HG02623 (cell line): Measurements from ENCODE around the gene FARSA.
A peak's percentile ranks its signal among the peaks of the same experiment; 100 is the strongest.
"Not testable (repeated sequence)": the region's sequence is repeated elsewhere in the genome, so short reads cannot be mapped to it uniquely, and the experiment has no call there.

Experiments
- ATAC-seq: cut with Tn5 transposase; IDR thresholded peaks from one replicate; pipeline ENCODE4 v1.9.1; 2021; ENCODE audit warnings: moderate library complexity; ENCODE audit not compliant: unreplicated experiment

Gene FARSA

GRCh38 chr19:12954612-12954962 is 21.1 kb upstream of the FARSA start:
- ATAC-seq, result no peak

DNA sequence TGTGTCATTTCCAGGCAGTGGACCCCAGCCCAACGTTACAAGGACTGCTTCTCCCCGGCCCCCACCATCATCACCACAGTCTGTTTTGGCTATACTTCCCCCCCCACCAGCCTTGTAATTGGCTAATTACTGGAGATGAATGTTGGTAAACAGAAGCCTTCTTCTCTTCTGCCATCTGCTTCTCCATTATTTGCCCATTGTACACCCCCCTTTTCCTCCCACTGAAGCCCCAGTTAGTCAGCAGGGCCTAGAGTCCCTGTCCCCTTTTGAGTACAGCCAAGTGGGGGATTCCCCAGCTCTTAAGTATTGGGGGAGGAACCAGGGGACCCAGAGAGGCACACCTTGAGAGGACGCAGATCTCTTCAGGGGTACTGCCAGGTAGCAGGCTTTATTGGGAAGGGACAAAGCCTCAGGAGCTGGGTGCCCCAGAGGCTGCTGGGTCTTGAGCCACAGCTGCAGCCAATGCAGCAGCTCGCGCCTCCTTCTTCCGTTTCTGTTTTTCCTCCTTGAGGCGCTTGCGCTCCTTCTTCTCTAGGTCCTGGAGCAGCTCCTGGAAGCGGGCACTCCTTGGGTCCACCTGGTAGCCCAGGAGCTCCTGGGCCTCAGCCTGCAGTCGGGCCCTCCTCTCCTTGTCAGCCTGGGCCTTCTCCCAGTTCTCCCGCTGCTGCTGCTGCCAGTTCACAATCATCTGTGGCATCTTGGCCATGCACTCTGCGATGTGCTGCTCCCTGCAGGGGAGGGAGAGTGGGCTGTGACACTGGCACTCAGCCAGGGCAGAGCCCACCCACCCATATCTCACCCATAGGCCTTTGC is 20.5 kb upstream of the FARSA start:
- no peak for ATAC-seq

GRCh38 chr19:12953138-12953798 is 19.8 kb upstream of the FARSA start:
- ATAC-seq, result no peak

GRCh38 chr19:12952488-12953137 is 19.1 kb upstream of the FARSA start:
- ATAC-seq, result no peak

DNA sequence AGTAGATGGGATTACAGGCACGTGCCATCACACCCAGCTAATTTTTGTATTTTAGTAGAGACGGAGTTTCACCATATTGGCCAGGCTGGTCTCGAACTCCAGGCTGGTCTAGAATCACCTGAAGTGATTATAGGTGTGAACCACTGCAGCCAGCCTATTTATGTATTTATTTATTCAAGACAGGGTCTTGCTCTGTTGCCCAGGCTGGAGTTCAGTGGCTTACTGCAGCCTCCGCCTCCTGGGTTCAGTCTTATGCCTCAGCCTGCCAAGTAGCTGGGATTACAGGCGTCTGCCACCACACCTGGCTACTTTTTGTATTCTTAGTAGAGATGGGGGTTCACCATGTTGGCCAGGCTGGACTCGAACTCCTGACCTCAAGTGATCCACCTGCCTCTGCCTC is 18.5 kb upstream of the FARSA start:
- not testable (repeated sequence) for ATAC-seq

GRCh38 chr19:12949363-12950283 is 16.1 kb upstream of the FARSA start:
- ATAC-seq, result no peak

DNA sequence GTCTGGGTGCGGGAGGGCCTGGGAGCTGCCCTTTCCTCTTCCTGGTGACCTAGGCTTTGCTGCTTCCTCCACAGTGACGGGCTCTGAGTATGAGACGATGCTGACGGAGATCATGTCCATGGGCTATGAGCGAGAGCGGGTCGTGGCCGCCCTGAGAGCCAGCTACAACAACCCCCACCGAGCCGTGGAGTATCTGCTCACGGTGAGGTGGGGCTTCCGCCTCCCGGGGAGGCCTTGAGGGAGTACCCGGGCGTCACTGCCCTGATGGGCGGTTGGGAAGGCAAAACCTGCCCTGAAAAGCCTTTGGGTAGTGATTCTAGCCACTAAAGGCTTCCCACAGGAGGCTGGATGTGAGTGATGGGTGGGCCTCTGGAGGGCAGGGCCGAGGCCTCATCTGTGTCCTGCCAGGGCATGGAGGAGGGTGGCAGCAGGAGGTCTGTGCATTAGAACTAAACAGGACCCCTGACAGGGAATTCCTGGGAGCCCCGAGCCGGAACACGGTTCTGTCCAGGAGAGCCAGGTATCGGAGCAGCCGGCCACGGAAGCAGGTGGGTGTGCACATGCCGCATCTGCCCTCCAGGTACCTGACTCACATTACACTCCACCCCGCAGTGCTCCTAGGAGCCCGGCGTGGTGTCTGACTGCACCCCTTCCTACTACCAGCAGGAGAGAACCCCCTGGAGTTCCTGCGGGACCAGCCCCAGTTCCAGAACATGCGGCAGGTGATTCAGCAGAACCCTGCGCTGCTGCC is 15.3 kb upstream of the FARSA start:
- no peak for ATAC-seq

GRCh38 chr19:12947702-12948611 is 14.4 kb upstream of the FARSA start:
- ATAC-seq, result no peak

- ATAC-seq, result no peak
Observed at GRCh38 chr19:12946731-12947496, 13.4 kb upstream of the FARSA start.

DNA sequence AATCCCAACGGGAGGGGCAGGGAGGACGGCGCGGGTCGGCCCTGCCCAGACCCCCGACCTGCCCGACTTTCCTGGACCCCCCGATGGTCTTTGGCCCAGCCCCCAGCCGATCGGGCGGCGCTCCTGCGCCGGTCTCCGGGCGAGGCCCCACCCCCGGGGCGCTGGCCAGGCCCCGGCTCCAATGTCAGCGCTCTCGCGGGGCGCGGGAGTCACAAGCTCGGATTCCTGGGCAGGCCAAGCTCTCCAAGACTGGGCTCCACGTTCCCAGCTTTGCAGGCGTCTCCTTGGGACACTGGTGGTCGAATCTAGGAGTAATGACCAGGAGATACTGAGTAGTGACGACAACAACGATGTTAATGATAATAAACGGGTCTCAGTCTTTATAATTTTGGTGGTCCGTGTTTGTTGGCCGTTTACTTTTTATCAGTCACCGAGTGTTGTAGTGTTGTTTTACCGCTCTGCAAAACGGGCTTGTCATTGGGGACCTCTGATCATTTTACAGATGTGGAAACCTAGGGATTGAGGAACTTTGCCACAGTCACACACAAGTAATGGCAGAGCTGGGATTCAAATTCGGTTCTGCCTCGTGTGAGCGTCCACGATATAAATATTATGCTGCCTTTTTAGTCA is 12.7 kb upstream of the FARSA start:
- peak; percentile 13 for ATAC-seq

DNA sequence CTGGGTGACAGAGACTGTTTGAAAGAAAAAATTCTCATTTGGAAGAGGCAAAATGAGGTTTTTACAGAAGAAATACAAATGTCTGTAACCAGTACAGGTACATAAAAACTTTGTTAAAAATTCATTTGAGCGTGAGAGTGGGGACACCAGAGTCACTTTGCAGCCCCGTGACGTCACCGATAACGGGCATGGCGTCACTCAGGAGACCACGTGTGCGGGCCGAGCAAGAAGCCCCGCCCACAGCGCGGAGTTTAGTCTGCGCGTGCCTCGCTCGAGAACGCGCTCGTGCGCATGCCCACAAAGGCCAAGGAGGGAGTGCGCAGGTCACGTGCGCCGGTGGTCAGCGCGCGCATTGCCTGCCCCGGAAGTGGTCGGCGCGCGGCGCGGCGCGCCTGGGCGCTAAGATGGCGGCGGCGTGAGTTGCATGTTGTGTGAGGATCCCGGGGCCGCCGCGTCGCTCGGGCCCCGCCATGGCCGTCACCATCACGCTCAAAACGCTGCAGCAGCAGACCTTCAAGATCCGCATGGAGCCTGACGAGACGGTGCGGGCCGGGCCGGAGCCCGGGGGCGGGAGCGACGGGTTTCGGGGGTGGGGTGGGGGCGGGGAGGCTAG is 12.1 kb upstream of the FARSA start, which contains the start of gene RAD23A:
TSS of gene RAD23A (plus strand) at position 384 of the 613 bp plus-strand sequence. CDS start at position 471, 87 bp downstream.
- ATAC-seq, result peak; percentile 79

GRCh38 chr19:12944104-12944674 is 10.7 kb upstream of the FARSA start:
- no peak for ATAC-seq

DNA sequence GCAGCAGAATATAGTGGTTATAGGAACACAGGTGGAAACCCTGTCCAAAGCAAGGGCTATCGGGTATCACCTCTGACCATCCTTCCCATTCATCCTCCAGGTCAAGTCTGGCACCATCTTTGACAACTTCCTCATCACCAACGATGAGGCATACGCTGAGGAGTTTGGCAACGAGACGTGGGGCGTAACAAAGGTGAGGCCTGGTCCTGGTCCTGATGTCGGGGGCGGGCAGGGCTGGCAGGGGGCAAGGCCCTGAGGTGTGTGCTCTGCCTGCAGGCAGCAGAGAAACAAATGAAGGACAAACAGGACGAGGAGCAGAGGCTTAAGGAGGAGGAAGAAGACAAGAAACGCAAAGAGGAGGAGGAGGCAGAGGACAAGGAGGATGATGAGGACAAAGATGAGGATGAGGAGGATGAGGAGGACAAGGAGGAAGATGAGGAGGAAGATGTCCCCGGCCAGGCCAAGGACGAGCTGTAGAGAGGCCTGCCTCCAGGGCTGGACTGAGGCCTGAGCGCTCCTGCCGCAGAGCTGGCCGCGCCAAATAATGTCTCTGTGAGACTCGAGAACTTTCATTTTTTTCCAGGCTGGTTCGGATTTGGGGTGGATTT is 10.0 kb upstream of the FARSA start:
- no peak for ATAC-seq

GRCh38 chr19:12940897-12941296 is 7.4 kb upstream of the FARSA start:
- ATAC-seq, result no peak

DNA sequence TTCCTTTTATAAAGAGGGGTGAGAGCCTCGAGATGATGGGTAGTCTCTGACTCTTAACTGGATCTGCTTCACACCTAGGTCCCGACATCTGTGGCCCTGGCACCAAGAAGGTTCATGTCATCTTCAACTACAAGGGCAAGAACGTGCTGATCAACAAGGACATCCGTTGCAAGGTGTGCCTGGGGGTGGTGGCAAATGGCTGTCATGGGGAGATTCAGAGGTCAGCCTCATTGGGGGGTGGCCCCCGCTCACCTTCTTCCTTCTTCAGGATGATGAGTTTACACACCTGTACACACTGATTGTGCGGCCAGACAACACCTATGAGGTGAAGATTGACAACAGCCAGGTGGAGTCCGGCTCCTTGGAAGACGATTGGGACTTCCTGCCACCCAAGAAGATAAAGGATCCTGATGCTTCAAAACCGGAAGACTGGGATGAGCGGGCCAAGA is 6.5 kb upstream of the FARSA start:
- ATAC-seq, result no peak

GRCh38 chr19:12938779-12939601 is 5.5 kb upstream of the FARSA start:
- peak; percentile 2 for ATAC-seq
